Renal pelvis (tissue), 4 donors: ENCODE measurements around the gene ZBTB7A. TPM values are rescaled to one million over a fixed set of nuclear protein-coding genes. Genes with fewer than 3 reads are reported as not detected.
"Not testable (repeated sequence)": the region's sequence is repeated elsewhere in the genome, so short reads cannot be mapped to it uniquely, and the experiment has no call there.

Source experiments
- DNase-seq: peaks from one replicate; pipeline ENCODE4 v3.0.0-alpha.2; 2013
- polyA plus RNA-seq, 3 donors: library from polyadenylated mRNA; unstranded; fragments of 120-200 nt; gene quantifications; one replicate each; pipeline ENCODE4 v1.2.1, GENCODE V29; 2013; ENCODE audit not compliant: insufficient read length in 3 of 3

Gene ZBTB7A
- polyA plus RNA-seq, 3 donors, result 11.3 to 12.4 (median 11.9) TPM

DNA sequence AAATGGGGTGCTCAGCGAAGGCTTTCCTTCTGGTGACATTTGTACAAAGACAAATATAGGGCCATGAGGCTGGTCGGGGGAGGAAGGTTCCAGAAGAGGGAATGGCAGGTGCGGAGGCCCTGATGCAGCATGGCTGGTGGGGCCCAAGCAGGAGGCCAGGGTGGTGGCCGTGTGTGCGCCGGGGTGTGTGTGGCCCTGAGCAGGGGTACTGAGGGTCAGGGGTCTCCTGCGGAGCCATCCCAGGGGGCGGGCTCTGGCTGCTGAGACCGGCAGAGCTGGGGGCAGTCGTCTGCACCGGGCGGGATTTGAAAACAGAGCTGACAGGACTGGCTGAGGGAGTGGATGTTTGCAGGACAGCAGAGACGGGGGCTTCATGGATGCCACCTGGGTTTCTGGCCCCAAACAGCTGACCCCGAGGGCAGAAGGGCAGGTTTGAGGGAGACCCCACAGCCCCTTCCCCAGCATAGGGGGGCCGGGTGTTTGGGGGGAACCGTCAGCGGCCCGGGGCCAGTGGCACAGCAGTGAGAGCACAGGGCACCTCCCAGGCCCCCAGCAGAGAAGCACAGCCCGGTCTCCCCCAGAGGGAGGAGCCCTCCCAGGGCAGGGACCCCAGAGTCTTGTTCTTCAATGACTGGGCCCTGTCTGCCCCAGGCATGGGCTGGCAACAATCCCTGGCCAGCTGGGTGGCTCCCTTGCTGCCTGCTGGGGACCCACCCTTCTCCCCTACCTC, 47.8 kb downstream of the ZBTB7A start:
- no peak for DNase-seq

GRCh38 chr19:4018140-4018613, 48.5 kb downstream of the ZBTB7A start:
- no peak for DNase-seq

GRCh38 chr19:4016903-4017638, 49.6 kb downstream of the ZBTB7A start:
- DNase-seq, result no peak

DNA sequence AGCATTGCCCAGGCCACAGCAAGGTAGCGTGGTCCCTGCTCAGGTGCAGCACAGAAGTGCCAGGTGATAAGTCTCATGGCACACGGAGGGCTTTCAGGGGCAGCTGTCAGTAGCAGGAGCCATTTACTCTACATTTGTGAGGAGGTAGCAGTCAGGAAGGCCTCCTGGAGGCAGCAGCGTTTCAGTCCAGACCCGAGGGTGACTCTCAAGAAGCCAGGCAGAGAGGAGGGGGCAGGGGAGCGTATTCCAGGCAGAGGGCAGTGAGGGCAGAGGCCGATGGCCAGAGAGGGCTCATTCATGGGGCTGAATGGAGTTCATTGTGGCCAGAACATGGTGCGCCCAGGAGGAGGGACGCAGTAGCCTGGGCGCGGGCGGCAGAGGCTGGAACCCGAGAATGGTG, 50.2 kb downstream of the ZBTB7A start:
- DNase-seq, result no peak

DNA sequence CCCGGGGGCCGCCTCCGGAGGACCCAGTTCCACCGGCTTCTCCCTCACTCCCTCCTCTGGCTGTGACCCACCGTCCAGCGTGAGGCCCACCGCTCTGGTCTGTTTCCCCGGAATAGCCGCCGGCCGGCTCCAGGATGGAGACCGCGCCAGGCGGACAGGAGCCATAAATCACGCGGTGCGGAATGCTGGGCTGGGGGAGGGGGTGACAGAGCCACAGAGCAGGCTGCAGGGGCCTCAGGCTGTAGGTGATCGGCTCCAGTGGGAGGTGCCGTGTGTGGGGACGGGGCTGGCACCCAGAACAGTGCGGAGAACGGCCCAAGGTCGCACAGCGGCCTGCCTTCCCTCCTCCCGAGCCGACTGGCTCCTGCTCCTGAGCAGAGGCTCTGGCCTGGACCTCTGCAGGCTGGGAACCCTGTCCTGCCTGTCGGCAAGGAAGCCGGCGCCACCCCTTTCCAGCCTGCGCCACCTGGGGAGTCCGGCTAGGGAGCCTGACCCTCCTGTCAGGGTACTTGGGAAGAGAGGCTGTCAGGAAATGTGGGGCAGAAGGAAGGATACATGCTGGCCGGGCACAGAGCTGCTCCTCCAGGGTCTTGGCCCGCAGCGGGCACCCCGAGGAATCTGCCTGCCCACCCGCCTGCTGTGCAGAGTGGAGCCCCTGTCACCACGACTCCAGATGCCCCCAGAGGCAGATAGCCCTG, 50.8 kb downstream of the ZBTB7A start:
- peak; percentile 86 for DNase-seq

GRCh38 chr19:4014541-4015491, 51.9 kb downstream of the ZBTB7A start:
- DNase-seq, result no peak

- DNase-seq, result no peak
Observed at GRCh38 chr19:4013886-4014540, 52.7 kb downstream of the ZBTB7A start.

DNA sequence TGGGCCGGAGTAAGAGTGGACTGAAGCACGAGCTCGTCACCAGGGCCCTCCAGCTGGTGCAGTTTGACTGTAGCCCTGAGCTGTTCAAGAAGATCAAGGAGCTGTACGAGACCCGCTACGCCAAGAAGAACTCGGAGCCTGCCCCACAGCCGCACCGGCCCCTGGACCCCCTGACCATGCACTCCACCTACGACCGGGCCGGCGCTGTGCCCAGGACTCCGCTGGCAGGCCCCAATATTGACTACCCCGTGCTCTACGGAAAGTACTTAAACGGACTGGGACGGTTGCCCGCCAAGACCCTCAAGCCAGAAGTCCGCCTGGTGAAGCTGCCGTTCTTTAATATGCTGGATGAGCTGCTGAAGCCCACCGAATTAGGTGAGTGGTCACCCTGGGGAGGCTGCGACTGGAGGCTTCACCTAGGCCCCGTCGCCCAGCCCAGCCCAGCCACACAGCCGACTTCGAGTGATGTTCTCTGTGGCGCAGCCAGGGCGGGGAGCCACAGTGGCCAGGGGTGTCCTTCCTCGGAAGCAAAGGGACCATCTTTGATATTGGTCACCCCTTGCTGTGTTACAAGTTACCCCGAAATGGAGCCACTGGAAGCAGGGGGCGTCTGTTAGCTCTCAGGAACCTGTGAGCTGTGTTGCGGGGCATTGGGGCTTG, 53.6 kb downstream of the ZBTB7A start:
- DNase-seq, result no peak

DNA sequence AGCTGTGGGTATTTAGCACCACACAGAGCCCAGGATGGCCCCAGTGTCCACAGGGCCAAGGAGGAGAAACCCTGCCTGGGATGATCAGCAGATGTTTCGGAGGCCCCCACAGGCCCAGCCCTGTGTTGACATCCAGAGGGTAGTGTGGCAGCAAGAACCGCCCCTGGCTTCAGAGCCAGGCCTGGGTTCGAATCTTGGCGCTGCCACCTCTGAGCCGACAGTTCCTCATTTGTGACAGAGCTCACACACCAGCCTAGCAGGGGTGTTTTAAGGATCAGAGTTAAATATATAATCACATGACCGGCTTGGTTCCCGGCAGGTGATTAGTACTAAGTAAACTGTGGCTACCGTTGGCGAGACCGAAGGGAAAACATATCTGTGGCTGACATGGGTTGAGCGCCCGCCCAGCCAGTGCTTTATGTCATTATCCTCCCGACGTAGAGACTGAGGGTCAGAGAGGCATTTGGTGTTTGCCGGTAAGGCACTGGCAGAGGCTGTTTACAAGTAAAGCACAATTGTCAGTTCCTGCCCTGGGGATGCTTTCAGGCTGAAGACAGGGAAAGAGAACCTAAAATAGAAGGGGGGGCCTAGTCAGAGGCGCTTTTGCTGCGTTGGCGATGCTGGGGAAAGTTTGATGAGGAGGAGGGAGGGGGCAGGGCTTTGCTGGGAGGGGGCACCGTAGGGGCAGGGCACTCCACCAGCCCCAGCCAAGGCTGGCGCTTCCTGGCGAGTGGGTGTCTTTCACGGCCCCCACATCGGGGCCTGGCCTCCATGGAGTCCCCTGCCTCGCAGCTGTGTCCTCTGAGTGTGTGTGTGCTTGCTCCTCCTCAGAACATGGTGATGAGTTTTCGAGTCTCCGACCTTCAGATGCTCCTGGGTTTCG, 54.4 kb downstream of the ZBTB7A start:
- no peak for DNase-seq

DNA sequence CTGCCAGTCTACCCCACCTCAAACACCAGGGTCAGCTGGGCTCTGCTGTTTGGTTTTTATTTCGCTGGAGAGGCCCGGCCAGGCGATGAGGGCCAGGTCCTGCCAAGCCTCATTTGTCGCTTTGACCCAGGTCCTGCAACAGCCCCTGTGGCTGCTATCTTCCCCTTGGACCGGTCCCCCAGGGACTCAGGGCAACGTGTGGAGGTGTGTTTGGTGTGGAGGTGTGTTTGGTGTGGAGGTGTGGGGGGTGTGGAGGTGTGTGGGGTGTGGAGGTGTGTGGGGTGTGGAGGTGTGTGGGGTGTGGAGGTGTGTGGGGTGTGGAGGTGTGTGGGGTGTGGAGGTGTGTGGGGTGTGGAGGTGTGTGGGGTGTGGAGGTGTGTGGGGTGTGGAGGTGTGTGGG, 55.3 kb downstream of the ZBTB7A start:
- not testable (repeated sequence) for DNase-seq

GRCh38 chr19:4010808-4011110, 55.9 kb downstream of the ZBTB7A start:
- DNase-seq, result no peak

DNA sequence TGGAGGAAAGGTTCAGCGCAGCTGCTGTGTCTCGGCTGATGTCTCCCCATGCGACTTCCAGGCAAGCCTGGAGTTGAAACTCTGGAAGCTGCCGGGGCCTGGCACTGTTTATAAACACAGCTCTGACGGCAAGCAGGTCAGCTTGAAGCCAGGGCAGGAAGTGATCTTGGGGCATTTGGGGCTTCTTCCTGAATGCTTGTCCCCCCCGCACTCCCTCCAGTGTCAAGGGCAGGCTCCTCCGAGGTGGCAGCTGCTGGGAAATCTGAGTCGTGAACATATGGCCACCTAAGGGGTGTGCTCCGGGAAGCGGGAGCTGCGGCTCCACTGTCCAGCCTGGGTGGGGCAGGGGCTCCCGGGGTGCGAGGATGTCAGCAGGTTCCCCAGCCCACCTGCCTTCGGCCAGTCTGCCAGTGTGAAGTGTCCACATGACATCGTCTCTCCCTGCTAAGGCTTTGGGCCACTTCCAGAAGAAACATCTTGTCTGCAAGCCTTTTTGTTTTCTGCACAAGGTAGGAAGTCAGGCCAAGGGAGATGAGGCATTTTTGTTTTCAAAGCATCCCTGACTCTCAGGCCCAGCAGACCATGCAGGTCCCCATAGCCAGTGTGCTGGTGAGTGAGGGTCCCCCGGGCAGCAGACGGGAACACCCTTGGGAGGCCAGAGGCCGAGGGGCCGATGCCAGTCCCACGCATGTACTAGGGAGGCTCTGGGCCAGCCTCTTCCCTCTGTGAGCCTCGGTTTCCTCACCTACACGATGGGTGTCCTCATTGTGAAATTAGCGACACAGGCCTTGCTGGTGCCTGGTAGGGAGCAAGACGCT, 56.5 kb downstream of the ZBTB7A start:
- no peak for DNase-seq

- DNase-seq, result no peak
Observed at GRCh38 chr19:4007836-4008539, 58.7 kb downstream of the ZBTB7A start.

GRCh38 chr19:4007021-4007835, 59.5 kb downstream of the ZBTB7A start, which contains the start of gene PIAS4:
PIAS4 (plus strand) TSS chr19:4007736; CDS start chr19:4007761, 25 bp downstream.
- peak; percentile 97 for DNase-seq

GRCh38 chr19:4005436-4005835, 61.3 kb downstream of the ZBTB7A start:
- not testable (repeated sequence) for DNase-seq

- DNase-seq, result not testable (repeated sequence)
Observed at GRCh38 chr19:4000798-4001197, 65.9 kb downstream of the ZBTB7A start.
